Measurements from ENCODE around the gene TMCO4. TPM values are rescaled to one million over a fixed set of nuclear protein-coding genes. Genes with fewer than 3 reads are reported as not detected.

Gene TMCO4
- total RNA-seq, 1 donor from 2014 or later: not detected

GRCh38 chr1:19798486-19799229, 1.1 kb downstream of the TMCO4 start:
- H3K4me1 Mint-ChIP-seq (ENCODE audit: low read depth, unreplicated experiment): no peaks in the 10 kb centered on the region
- peak overlapping the region; percentile 42 for H3K4me3 Mint-ChIP-seq (ENCODE audit: unreplicated experiment)
- H3K9me3 Mint-ChIP-seq (ENCODE audit: unreplicated experiment): peaks cover 7% of the 10 kb centered on the region
- no peaks in the 10 kb centered on the region for H3K36me3 Mint-ChIP-seq (ENCODE audit: unreplicated experiment)
- H3K27ac Mint-ChIP-seq (ENCODE audit: unreplicated experiment): no peak overlapping the region
- no peak for TF ChIP-seq CTCF (IDR thresholded peaks at IDR 0.05; ENCODE audit: partially characterized antibody, unreplicated experiment)
- no peak for DNase-seq
- H3K27me3 Mint-ChIP-seq (ENCODE audit: unreplicated experiment): peaks cover 24% of the 10 kb centered on the region

GRCh38 chr1:19797827-19798226, 1.9 kb downstream of the TMCO4 start:
- H3K27ac Mint-ChIP-seq (ENCODE audit: unreplicated experiment): no peak overlapping the region
- H3K36me3 Mint-ChIP-seq (ENCODE audit: unreplicated experiment): no peaks in the 10 kb centered on the region
- peak overlapping the region; percentile 22 for H3K4me3 Mint-ChIP-seq (ENCODE audit: unreplicated experiment)
- no peak for DNase-seq
- H3K27me3 Mint-ChIP-seq (ENCODE audit: unreplicated experiment): peaks cover 25% of the 10 kb centered on the region
- no peak for TF ChIP-seq CTCF (IDR thresholded peaks at IDR 0.05; ENCODE audit: partially characterized antibody, unreplicated experiment)
- no peaks in the 10 kb centered on the region for H3K4me1 Mint-ChIP-seq (ENCODE audit: low read depth, unreplicated experiment)
- H3K9me3 Mint-ChIP-seq (ENCODE audit: unreplicated experiment): peaks cover 7% of the 10 kb centered on the region

- no peak overlapping the region for H3K4me3 Mint-ChIP-seq (ENCODE audit: unreplicated experiment)
- TF ChIP-seq CTCF (IDR thresholded peaks at IDR 0.05; ENCODE audit: partially characterized antibody, unreplicated experiment): no peak
- H3K36me3 Mint-ChIP-seq (ENCODE audit: unreplicated experiment): no peaks in the 10 kb centered on the region
- peaks cover 5% of the 10 kb centered on the region for H3K9me3 Mint-ChIP-seq (ENCODE audit: unreplicated experiment)
- no peaks in the 10 kb centered on the region for H3K4me1 Mint-ChIP-seq (ENCODE audit: low read depth, unreplicated experiment)
- H3K27me3 Mint-ChIP-seq (ENCODE audit: unreplicated experiment): peaks cover 9% of the 10 kb centered on the region
- no peak for DNase-seq
- H3K27ac Mint-ChIP-seq (ENCODE audit: unreplicated experiment): no peak overlapping the region
Measured at GRCh38 chr1:19794583-19794982, 5.1 kb downstream of the TMCO4 start.

- H3K36me3 Mint-ChIP-seq (ENCODE audit: unreplicated experiment): no peaks in the 10 kb centered on the region
- H3K27ac Mint-ChIP-seq (ENCODE audit: unreplicated experiment): no peak overlapping the region
- H3K4me1 Mint-ChIP-seq (ENCODE audit: low read depth, unreplicated experiment): no peaks in the 10 kb centered on the region
- TF ChIP-seq CTCF (IDR thresholded peaks at IDR 0.05; ENCODE audit: partially characterized antibody, unreplicated experiment): no peak
- H3K27me3 Mint-ChIP-seq (ENCODE audit: unreplicated experiment): peaks cover 2% of the 10 kb centered on the region
- H3K9me3 Mint-ChIP-seq (ENCODE audit: unreplicated experiment): peaks cover 5% of the 10 kb centered on the region
- no peak overlapping the region for H3K4me3 Mint-ChIP-seq (ENCODE audit: unreplicated experiment)
- no peak for DNase-seq
Measured at GRCh38 chr1:19793360-19794046, 6.2 kb downstream of the TMCO4 start.
